Loucy (cell line): ENCODE measurements around the gene MISFA.

Experiments used
- CTCF ChIP-seq: fragments of 200-600 bp; sonication (generic); conservative IDR thresholded peaks from 2 replicates; pipeline ENCODE4 v1.5.1; 2014; ENCODE audit warnings: mild to moderate bottlenecking, antibody characterized with exemption, low read length
- EZH2phosphoT487 ChIP-seq: fragments of 200-600 bp; IDR thresholded peaks from 2 replicates; pipeline ENCODE4 v1.6.1; 2018; ENCODE audit warnings: antibody characterized with exemption, mild to moderate bottlenecking, moderate library complexity, borderline replicate concordance

GRCh38 chr11:18623707-18624106 lies 24.1 kb downstream of the MISFA start:
- TF ChIP-seq CTCF (no peak), EZH2phosphoT487 (no peak)
